Liver (tissue), 9 donors: ENCODE data around the gene RERE. TPM values are rescaled to one million over a fixed set of nuclear protein-coding genes. Genes with fewer than 3 reads are reported as not detected.

Source experiments
- DNase-seq: peaks from one replicate; pipeline ENCODE4 v3.0.0-alpha.2; 2017; ENCODE audit warnings: low spot score
- H3K27ac ChIP-seq, 2 donors: one replicate each; pipeline ENCODE4 v1.7.0; 2013; ENCODE audit warnings: inconsistent platforms in 2 of 2, low read length in 2 of 2, control low read depth in 1 of 2, low read depth in 1 of 2, mild to moderate bottlenecking in 1 of 2
- H3K27me3 ChIP-seq, 4 donors: one replicate each; pipeline versions ENCODE4 v1.6.1 to v1.7.0; 2013; ENCODE audit warnings: low read length in 3 of 4, inconsistent platforms in 1 of 4, mild to moderate bottlenecking in 1 of 4, moderate library complexity in 1 of 4; ENCODE audit not compliant: control insufficient read depth in 4 of 4, insufficient read depth in 4 of 4
- H3K36me3 ChIP-seq, 4 donors: one replicate each; pipeline versions ENCODE4 v1.6.1 to v1.7.0; 2013; ENCODE audit warnings: low read length in 3 of 4, mild to moderate bottlenecking in 3 of 4, low read depth in 1 of 4, moderate library complexity in 1 of 4; ENCODE audit not compliant: control insufficient read depth in 4 of 4, insufficient read depth in 3 of 4
- H3K4me1 ChIP-seq, 4 donors: one replicate each; pipeline versions ENCODE4 v1.6.1 to v1.7.0; 2013; ENCODE audit warnings: low read length in 3 of 4, mild to moderate bottlenecking in 3 of 4, moderate library complexity in 1 of 4; ENCODE audit not compliant: control insufficient read depth in 4 of 4, insufficient read depth in 4 of 4
- H3K4me3 ChIP-seq, 3 donors: one replicate each; pipeline versions ENCODE4 v1.6.1 to v1.7.0; 2013; ENCODE audit warnings: low read length in 3 of 3, control low read depth in 1 of 3, low read depth in 1 of 3, mild to moderate bottlenecking in 1 of 3
- H3K9ac ChIP-seq, 2 donors: one replicate each; pipeline ENCODE4 v1.7.0; 2013; ENCODE audit warnings: low read length in 2 of 2, mild to moderate bottlenecking in 2 of 2, moderate library complexity in 2 of 2, control low read depth in 1 of 2, low read depth in 1 of 2
- H3K9me3 ChIP-seq, 4 donors: one replicate each; pipeline versions ENCODE4 v1.6.1 to v1.7.0; 2013; ENCODE audit warnings: low read length in 3 of 4; ENCODE audit not compliant: control insufficient read depth in 4 of 4
- ATF3 ChIP-seq: IDR thresholded peaks from 2 replicates; pipeline ENCODE4 v1.6.1; 2016; ENCODE audit warnings: antibody characterized with exemption
- CTCF ChIP-seq: fragments of 150-350 bp; IDR thresholded peaks from 2 replicates; pipeline ENCODE4 v1.5.1; 2017; ENCODE audit warnings: improper control_type of control experiment, low read depth, low read length; ENCODE audit not compliant: missing input control
- EGR1 ChIP-seq, 2 donors: IDR thresholded peaks; 2 replicates each; pipeline ENCODE4 v1.6.1; 2016 to 2018; ENCODE audit warnings: antibody characterized with exemption in 2 of 2, low read depth in 2 of 2
- FOXA1 ChIP-seq: IDR thresholded peaks from 2 replicates; pipeline ENCODE4 v1.6.1; 2016; ENCODE audit warnings: antibody characterized with exemption
- FOXA2 ChIP-seq: IDR thresholded peaks from 2 replicates; pipeline ENCODE4 v1.6.1; 2016; ENCODE audit warnings: antibody characterized with exemption
- GABPA ChIP-seq, 2 donors: IDR thresholded peaks in 1 of 2; conservative IDR thresholded peaks in 1 of 2; 2 replicates each; pipeline ENCODE4 v1.6.1; 2016; ENCODE audit warnings: antibody characterized with exemption in 2 of 2, mild to moderate bottlenecking in 1 of 2, moderate library complexity in 1 of 2
- HNF4A ChIP-seq, 2 donors: conservative IDR thresholded peaks; 2 replicates each; pipeline ENCODE4 v1.6.1; 2016; ENCODE audit warnings: antibody characterized with exemption in 2 of 2, mild to moderate bottlenecking in 2 of 2
- HNF4G ChIP-seq: IDR thresholded peaks from 2 replicates; pipeline ENCODE4 v1.6.1; 2016; ENCODE audit warnings: antibody characterized with exemption
- JUND ChIP-seq, 2 donors: IDR thresholded peaks; 2 replicates each; pipeline ENCODE4 v1.6.1; 2016; ENCODE audit warnings: antibody characterized with exemption in 2 of 2
- MAX ChIP-seq: IDR thresholded peaks from 2 replicates; pipeline ENCODE4 v1.6.1; 2016; ENCODE audit warnings: antibody characterized with exemption
- NR2F2 ChIP-seq: IDR thresholded peaks from 2 replicates; pipeline ENCODE4 v1.6.1; 2016; ENCODE audit warnings: antibody characterized with exemption
- RAD21 ChIP-seq, 2 donors: IDR thresholded peaks; 2 replicates each; pipeline ENCODE4 v1.6.1; 2016; ENCODE audit warnings: antibody characterized with exemption in 2 of 2, mild to moderate bottlenecking in 2 of 2
- REST ChIP-seq: IDR thresholded peaks from 2 replicates; pipeline ENCODE4 v1.6.1; 2016; ENCODE audit warnings: antibody characterized with exemption, mild to moderate bottlenecking
- RXRA ChIP-seq, 2 donors: IDR thresholded peaks; 2 replicates each; pipeline ENCODE4 v1.6.1; 2017 to 2018; ENCODE audit warnings: antibody characterized with exemption in 2 of 2, mild to moderate bottlenecking in 1 of 2
- SP1 ChIP-seq: IDR thresholded peaks from 2 replicates; pipeline ENCODE4 v1.6.1; 2018; ENCODE audit warnings: antibody characterized with exemption, mild to moderate bottlenecking
- TAF1 ChIP-seq: conservative IDR thresholded peaks from 2 replicates; pipeline ENCODE4 v1.6.1; 2016; ENCODE audit warnings: antibody characterized with exemption, mild to moderate bottlenecking
- YY1 ChIP-seq: IDR thresholded peaks from 2 replicates; pipeline ENCODE4 v1.6.1; 2016; ENCODE audit warnings: antibody characterized with exemption, mild to moderate bottlenecking
- ZBTB33 ChIP-seq: IDR thresholded peaks from 2 replicates; pipeline ENCODE4 v1.6.1; 2016; ENCODE audit warnings: antibody characterized with exemption
- WGBS: extraction: QIAGEN DNeasy Blood & Tissue Kit; methylation state at CpG from one replicate; pipeline ENCODE4 v1.1.7; 2013; 5-methylcytosine and 5-hydroxymethylcytosine counted together
- polyA plus RNA-seq, 2 donors: library from polyadenylated mRNA; stranded (reverse) in 1 of 2; unstranded in 1 of 2; fragments of 200-250 nt in 1 of 2; fragments of >200 nt in 1 of 2; fragmentation: Nextera tagmentation in 1 of 2; extraction: Ambion mirVana in 1 of 2; gene quantifications; one replicate each; pipeline versions ENCODE4 v1.2.1 to v1.2.3, GENCODE V29; 2013 to 2015
- total RNA-seq, 2 donors: library from RNA; depleted of rRNA; stranded (reverse); fragments of >200 nt; gene quantifications; one replicate each; pipeline ENCODE4 v1.2.3, GENCODE V29; 2014
- donor health status: healthy.
- donor health status: healthy.
- donor health status: healthy.
- donor health status: healthy.
- donor health status: healthy.

Gene RERE
- total and polyA plus RNA-seq, 4 donors, result 9.8 to 49.1 (median 24.8) TPM

GRCh38 chr1:8642114-8642513 lies 175.3 kb downstream of the RERE start:
- WGBS, result 98% methylated on average over 2 of the region's 2 CpGs

GRCh38 chr1:8641377-8641997 lies 176.0 kb downstream of the RERE start:
- Histone ChIP-seq H3K4me1 (peaks cover 16 to 53% (median 39%) of the 10 kb centered on the region in 4 donors), H3K27me3 (no peaks in the 10 kb centered on the region), H3K9ac (no peak overlapping the region), H3K4me3 (no peak overlapping the region), H3K36me3 (no peaks in the 10 kb centered on the region), H3K27ac (peak overlapping the region in 1 of 2 donors; percentile 19), H3K9me3 (no peaks in the 10 kb centered on the region)
- TF ChIP-seq REST (no peak), JUND (IDR thresholded peaks at IDR 0.05) (no peak), CTCF (no peak), HNF4A (conservative IDR thresholded peaks at IDR 0.05) (no peak), YY1 (no peak), ATF3 (no peak), FOXA1 (no peak), MAX (no peak), NR2F2 (no peak), GABPA (IDR thresholded peaks at IDR 0.05 in 1 of 2, conservative IDR thresholded peaks at IDR 0.05 in 1 of 2) (no peak), FOXA2 (no peak), SP1 (no peak), EGR1 (IDR thresholded peaks at IDR 0.05; ENCODE audit: low read depth in 2 of 2) (no peak), TAF1 (no peak), HNF4G (no peak), RXRA (IDR thresholded peaks at IDR 0.05) (no peak), ZBTB33 (no peak), RAD21 (IDR thresholded peaks at IDR 0.05) (no peak)
- 65% methylated on average over 3 of the region's 3 CpGs for WGBS
- no peak for DNase-seq

More at GRCh38 chr1:8642114-8642513, 175.3 kb downstream of the RERE start:
- H3K27me3 ChIP-seq, result no peaks in the 10 kb centered on the region
- no peaks in the 10 kb centered on the region for H3K36me3 ChIP-seq
- no peak overlapping the region for H3K9ac ChIP-seq
- no peak overlapping the region for H3K4me3 ChIP-seq
- H3K9me3 ChIP-seq, result no peaks in the 10 kb centered on the region
- H3K4me1 ChIP-seq, result peaks cover 16 to 51% (median 39%) of the 10 kb centered on the region in 4 donors
- no peak for DNase-seq
- TF ChIP-seq ZBTB33 (no peak), RXRA (IDR thresholded peaks at IDR 0.05) (no peak)
- H3K27ac ChIP-seq, result no peak overlapping the region
